ENCODE data around the gene CEACAM19. TPM values are rescaled to one million over a fixed set of nuclear protein-coding genes. Genes with fewer than 3 reads are reported as not detected.

Gene CEACAM19
- total and polyA plus RNA-seq, 2 of the 8 experiments (the other 6 are each of a cell fraction or from before 2014, with no cell fraction given): 3.1 to 3.4 TPM

- H4K91ac ChIP-seq (replicated peaks; ENCODE audit: insufficient read length, low read length): no peak overlapping the region
- no peaks in the 10 kb centered on the region for H3K79me2 ChIP-seq (ENCODE audit: control insufficient read depth in 1 of 2, insufficient read depth in 2 of 2, low read length in 2 of 2)
- 84% methylated on average over 6 of the region's 6 CpGs; no CpG with 5 or more reads in 1 of the 2 experiments for WGBS, 2 experiments (ENCODE audit: extremely low coverage in 1 of 2, insufficient coverage in 1 of 2, insufficient read length in 1 of 2, insufficient replicate concordance in 2 of 2, low coverage in 1 of 2, low lambda C conversion rate in 2 of 2, missing lambda C conversion rate in 1 of 2)
- no peak overlapping the region for H3K14ac ChIP-seq (ENCODE audit: insufficient read length)
- no peak overlapping the region for H3K56ac ChIP-seq (replicated peaks; ENCODE audit: insufficient read length, low read depth, low read length)
- H3K4me3 ChIP-seq (ENCODE audit: extremely low read depth in 1 of 4, insufficient read depth in 2 of 4, low read depth in 3 of 4, low read length in 4 of 4): no peak overlapping the region
- H3K9me3 ChIP-seq (ENCODE audit: insufficient read depth in 2 of 2, low read depth in 1 of 2, low read length in 1 of 2): no peaks in the 10 kb centered on the region
- no peak overlapping the region for H2BK20ac ChIP-seq (ENCODE audit: low read length)
- H3K4me1 ChIP-seq (replicated peaks in 1 of 4; ENCODE audit: control insufficient read depth in 3 of 4, insufficient read depth in 4 of 4, low read length in 3 of 4): no peaks in the 10 kb centered on the region; a peak in 1 of 7 replicates
- no peak overlapping the region for H3K18ac ChIP-seq (ENCODE audit: extremely low read depth, low read length)
- no peaks in the 10 kb centered on the region for H3K36me3 ChIP-seq (ENCODE audit: control insufficient read depth in 2 of 4, insufficient read depth in 4 of 4, low read length in 3 of 4)
- H3K23ac ChIP-seq (ENCODE audit: insufficient read length): no peak overlapping the region
- H2BK12ac ChIP-seq (ENCODE audit: low read depth, low read length): no peak overlapping the region
- ChIA-PET CTCF (ENCODE audit: partially characterized antibody) (interaction anchor here (0.6 to 1.9 kb wide), 11 partner anchors 9 to 77 kb away, joined by 3 to 6 read pairs (median 3); no protein-coding TSS in a partner anchor), POLR2A (ENCODE audit: partially characterized antibody) (no interaction called here)
- H3K4me2 ChIP-seq (ENCODE audit: insufficient read depth in 1 of 2, low read depth in 2 of 2, low read length in 2 of 2): no peak overlapping the region
- DNase-seq (ENCODE audit: low read depth in 1 of 2, low spot score in 2 of 2): no peak
- H4K5ac ChIP-seq (ENCODE audit: insufficient read length, low read depth, low read length): no peak overlapping the region
- H2BK120ac ChIP-seq (replicated peaks; ENCODE audit: low read depth, low read length): no peak overlapping the region
- no peak overlapping the region for H2BK5ac ChIP-seq (ENCODE audit: low read depth, low read length)
- H2AFZ ChIP-seq (ENCODE audit: low read length): no peak overlapping the region
- TF ChIP-seq SAP30 (IDR thresholded peaks at IDR 0.05; ENCODE audit: insufficient read depth, insufficient replicate concordance, low read length) (no peak), POU5F1 (IDR thresholded peaks at IDR 0.05; ENCODE audit: low read depth, low read length) (no peak), JUND (IDR thresholded peaks at IDR 0.05; ENCODE audit: low read length) (no peak), TCF12 (IDR thresholded peaks at IDR 0.05; ENCODE audit: low read depth, low read length) (no peak), CREB1 (IDR thresholded peaks at IDR 0.05) (no peak), SP1 (IDR thresholded peaks at IDR 0.05; ENCODE audit: low read depth, low read length) (no peak), KDM4A (IDR thresholded peaks at IDR 0.05; ENCODE audit: low read depth, low read length, severe bottlenecking) (no peak), GTF2F1 (IDR thresholded peaks at IDR 0.05; ENCODE audit: borderline replicate concordance, low read depth, low read length) (no peak)
- H4K8ac ChIP-seq (ENCODE audit: extremely low read depth, insufficient read depth, low read length): no peak overlapping the region
- H3K4ac ChIP-seq (replicated peaks; ENCODE audit: insufficient read length, low read depth, low read length): no peak overlapping the region
- no peak overlapping the region for H2BK15ac ChIP-seq (ENCODE audit: low read length)
- H4K20me1 ChIP-seq (replicated peaks in 1 of 2; ENCODE audit: control insufficient read depth in 1 of 2, insufficient read depth in 2 of 2, low read length in 2 of 2): no peaks in the 10 kb centered on the region
- H3K9ac ChIP-seq (replicated peaks in 1 of 4; ENCODE audit: extremely low read depth in 1 of 4, low read depth in 3 of 4, low read length in 3 of 4): no peak overlapping the region
- no peaks in the 10 kb centered on the region for H3K79me1 ChIP-seq (ENCODE audit: low read depth, low read length)
- no peak overlapping the region for H3K27ac ChIP-seq (ENCODE audit: low read depth, low read length)
- no peak for FAIRE-seq
- no peak overlapping the region for H2AK5ac ChIP-seq (ENCODE audit: low read depth, low read length)
- H3K23me2 ChIP-seq (ENCODE audit: low read depth, low read length): no peaks in the 10 kb centered on the region; the same call in 1 of the 2 replicates
- 0 out of 7 replicates have a peak, but pooled peaks cover 0 to 2% (median 0%) of the 10 kb centered on the region in 4 experiments for H3K27me3 ChIP-seq (replicated peaks in 1 of 4; ENCODE audit: control insufficient read depth in 3 of 4, extremely low read depth in 1 of 4, insufficient read depth in 3 of 4, low read length in 3 of 4)
Measured at GRCh38 chr19:44706506-44707236, 35.4 kb downstream of the CEACAM19 start.
